Gastrocnemius medialis (tissue), 4 donors: Measurements from ENCODE around the gene CNOT11.

ENCODE experiments used
- CTCF ChIP-seq, 5 experiments: fragments of 450-650 bp in 3 of 5; fragments of 200-600 bp in 2 of 5; sonication (generic) in 2 of 5; IDR thresholded peaks in 4 of 5; conservative IDR thresholded peaks in 1 of 5; 1 replicate in 4 of 5; 2 replicates in 1 of 5; pipeline ENCODE4 v1.5.1; 2016 to 2019; ENCODE audit warnings: antibody characterized with exemption in 5 of 5, mild to moderate bottlenecking in 3 of 5, moderate library complexity in 3 of 5
- POLR2A ChIP-seq, 2 donors: fragments of 450-650 bp; IDR thresholded peaks; one replicate each; pipeline ENCODE4 v1.6.1; 2017; ENCODE audit warnings: antibody characterized with exemption in 2 of 2, mild to moderate bottlenecking in 2 of 2, moderate library complexity in 2 of 2

- no peak for TF ChIP-seq POLR2A (IDR thresholded peaks at IDR 0.05)
- no peak for TF ChIP-seq CTCF (IDR thresholded peaks at IDR 0.05 in 4 of 5, conservative IDR thresholded peaks at IDR 0.05 in 1 of 5)
Measured at GRCh38 chr2:101293544-101293943, 40.9 kb downstream of the CNOT11 start.
